HG03139 (cell line): Measurements from ENCODE around the gene SLC30A10.
"Not testable (repeated sequence)": the region's sequence is repeated elsewhere in the genome, so short reads cannot be mapped to it uniquely, and the experiment has no call there.

Source experiments
- ATAC-seq: cut with Tn5 transposase; IDR thresholded peaks from one replicate; pipeline ENCODE4 v1.9.1; 2021; ENCODE audit not compliant: unreplicated experiment

Gene SLC30A10

GRCh38 chr1:219927956-219928790, at the start of gene SLC30A10:
SLC30A10 (minus strand) TSS chr1:219928557; CDS start chr1:219928440, 117 bp downstream.
- no peak for ATAC-seq

- no peak for ATAC-seq
Measured at GRCh38 chr1:219973213-219973612, 44.9 kb upstream of the SLC30A10 start.

DNA sequence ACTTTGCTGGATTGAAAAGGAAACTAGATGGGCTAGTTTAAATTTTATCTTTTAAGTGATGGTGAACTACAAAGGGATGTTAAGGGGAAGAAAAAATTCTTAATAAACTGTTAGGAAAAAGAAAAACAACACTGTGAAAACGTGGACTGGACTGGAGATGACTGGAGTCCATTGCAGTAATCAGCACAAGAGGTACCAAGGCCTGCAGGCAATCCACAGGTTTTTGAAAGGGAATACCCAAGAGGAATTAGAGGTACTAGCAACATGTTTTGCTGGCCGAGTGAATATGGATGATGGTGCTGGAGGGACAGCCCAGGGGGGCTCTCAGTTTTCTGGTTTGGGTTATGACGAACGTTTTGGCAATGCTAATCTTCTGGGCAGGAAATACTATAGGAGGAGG, 39.0 kb upstream of the SLC30A10 start:
- ATAC-seq: no peak

GRCh38 chr1:219966071-219966349, 37.7 kb upstream of the SLC30A10 start:
- no peak for ATAC-seq

DNA sequence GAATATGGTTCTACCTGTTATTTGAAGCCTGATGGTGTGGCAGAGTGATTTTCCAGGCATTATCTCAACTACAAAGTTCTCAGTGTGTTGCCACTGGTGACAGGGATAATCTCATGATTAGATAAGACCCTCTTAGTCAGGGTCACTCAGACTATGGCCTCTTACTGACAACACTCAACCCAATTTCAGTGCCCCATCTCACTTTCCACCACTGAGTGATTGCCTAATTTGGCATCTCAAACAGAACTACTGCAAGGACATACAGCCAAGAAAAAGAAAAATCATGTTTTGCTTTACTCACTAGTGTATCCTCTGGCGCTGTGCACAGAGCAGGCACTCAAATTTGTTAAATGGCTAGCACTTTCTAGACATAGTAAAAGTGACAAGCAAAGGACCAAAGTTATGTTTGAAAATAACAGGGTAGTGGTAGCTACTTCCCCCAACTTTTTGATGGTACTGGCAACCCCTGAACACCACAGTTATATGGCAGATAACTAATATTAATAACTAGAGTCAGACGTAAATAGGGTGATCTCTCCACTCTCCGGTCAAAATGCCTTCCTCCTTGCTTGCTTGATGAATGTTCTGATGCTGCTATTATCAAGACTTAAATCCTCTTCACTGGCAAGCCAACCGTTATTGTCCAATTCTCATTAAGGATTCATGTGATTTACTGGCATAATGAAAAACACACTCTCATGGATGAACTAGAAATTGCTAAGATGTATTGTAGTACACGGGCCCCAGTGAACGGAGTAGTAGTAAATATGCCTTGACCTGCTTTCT, 37.1 kb upstream of the SLC30A10 start:
- no peak for ATAC-seq

GRCh38 chr1:219963432-219963831, 35.1 kb upstream of the SLC30A10 start:
- ATAC-seq: no peak

DNA sequence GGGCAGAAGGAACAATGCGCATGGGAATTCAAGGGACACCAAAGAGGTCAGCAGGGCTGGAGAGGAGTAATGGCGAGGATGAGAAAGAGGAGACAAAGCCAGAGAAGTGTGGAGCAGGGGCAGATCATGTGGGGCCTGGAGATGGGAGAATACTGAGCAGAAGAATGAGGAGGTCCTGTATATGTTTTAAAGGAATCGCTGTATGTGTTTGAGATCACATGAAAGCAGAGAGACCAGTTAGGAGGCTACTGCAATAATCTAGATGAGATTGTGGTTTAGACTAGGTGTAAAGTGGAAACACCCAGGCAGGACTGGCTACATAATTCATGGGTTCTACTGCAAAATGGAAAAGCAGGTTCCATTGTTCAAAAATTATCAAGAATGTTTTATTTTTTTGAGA, 33.3 kb upstream of the SLC30A10 start:
- ATAC-seq: no peak

- no peak for ATAC-seq
Measured at GRCh38 chr1:219959540-219960203, 31.3 kb upstream of the SLC30A10 start.

DNA sequence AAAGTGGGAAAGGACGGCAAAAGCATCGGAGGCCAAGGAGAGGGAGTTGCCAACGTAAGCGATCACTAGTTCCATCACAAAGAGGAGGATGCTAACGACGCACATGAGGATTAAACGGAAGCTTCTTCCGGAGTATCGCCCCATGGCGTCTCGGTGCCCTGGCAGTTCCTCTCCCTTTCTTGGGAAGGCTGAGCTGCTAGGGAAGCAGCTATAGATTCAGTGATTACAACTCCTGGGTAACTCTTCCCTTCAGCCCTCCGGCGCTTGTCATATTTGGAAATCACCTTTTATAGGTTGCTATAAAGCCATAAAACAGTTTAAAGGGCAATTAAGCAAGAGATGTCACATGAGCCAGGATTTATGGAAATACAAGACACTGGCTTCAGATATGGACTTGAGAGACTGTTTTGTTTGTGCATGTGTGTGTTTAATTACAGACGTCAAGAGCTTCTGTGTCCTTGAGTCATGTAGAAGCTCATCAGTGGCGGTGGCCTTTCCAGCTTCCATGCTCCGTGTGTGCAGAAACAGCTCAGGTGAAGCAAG, 30.6 kb upstream of the SLC30A10 start:
- no peak for ATAC-seq

DNA sequence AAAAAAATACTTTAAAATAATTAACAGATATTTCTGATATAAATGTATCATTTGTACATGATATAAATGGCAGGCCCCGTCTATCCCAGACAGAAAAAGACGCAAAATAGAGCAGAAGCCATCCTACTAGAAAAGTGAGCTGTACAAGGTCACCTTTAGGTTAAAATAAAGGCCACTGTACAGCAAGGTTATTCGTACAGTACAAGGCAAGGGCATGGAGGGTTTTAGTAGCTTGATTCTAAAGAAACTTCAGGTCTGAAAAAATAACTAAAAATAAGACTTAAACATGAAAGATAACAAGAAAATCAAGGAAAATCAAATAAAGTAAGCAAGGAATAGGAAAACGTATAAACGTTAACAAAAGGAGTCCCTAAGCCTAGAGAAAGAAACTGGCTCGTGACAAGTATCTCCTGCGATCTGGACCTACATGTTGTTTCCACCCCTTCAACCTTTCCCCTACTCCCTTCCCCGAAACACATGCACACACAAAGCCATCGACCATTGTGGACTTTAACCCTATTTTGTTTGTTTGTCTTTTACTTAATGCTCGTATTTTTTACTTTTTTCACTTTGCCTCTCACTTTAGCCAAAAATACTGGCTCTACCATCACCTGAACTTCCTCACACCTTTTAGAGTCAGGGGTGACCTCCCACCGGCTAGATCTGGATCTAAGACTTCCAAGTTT, 26.5 kb upstream of the SLC30A10 start:
- ATAC-seq: no peak

- no peak for ATAC-seq
Measured at GRCh38 chr1:219954052-219954451, 25.7 kb upstream of the SLC30A10 start.

DNA sequence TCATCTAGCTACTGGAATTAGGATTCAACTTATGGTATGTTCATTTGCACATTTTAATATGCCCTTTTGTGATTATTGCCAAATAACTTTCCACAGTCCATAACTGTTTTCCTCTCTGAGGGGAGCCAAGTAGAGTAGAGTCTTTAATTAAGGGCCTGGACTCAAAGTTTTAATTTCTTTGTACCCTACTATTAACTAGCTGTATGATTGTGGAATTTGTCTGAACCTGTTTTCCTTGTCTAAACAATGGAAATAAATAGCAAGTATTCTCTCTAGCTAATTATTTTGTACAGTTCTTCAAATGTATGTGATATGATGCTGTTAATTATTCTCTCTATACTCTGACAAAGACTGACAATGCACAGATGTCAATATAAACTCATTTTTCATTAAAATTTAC, 24.0 kb upstream of the SLC30A10 start:
- ATAC-seq: no peak

- not testable (repeated sequence) for ATAC-seq
Measured at GRCh38 chr1:219949227-219949626, 20.9 kb upstream of the SLC30A10 start.

DNA sequence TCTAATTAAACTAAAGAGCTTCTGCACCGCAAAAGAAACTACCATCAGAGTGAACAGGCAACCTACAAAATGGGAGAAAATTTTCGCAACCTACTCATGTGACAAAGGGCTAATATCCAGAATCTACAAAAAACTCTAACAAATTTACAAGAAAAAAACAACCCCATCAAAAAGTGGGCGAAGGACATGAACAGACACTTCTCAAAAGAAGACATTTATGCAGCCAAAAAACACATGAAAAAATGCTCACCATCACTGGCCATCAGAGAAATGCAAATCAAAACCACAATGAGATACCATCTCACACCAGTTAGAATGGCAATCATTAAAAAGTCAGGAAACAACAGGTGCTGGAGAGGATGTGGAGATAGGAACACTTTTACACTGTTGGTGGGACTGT, 20.4 kb upstream of the SLC30A10 start:
- ATAC-seq: not testable (repeated sequence)

GRCh38 chr1:219945795-219946194, 17.4 kb upstream of the SLC30A10 start:
- ATAC-seq: no peak

GRCh38 chr1:219941179-219942118, 13.1 kb upstream of the SLC30A10 start:
- no peak for ATAC-seq

DNA sequence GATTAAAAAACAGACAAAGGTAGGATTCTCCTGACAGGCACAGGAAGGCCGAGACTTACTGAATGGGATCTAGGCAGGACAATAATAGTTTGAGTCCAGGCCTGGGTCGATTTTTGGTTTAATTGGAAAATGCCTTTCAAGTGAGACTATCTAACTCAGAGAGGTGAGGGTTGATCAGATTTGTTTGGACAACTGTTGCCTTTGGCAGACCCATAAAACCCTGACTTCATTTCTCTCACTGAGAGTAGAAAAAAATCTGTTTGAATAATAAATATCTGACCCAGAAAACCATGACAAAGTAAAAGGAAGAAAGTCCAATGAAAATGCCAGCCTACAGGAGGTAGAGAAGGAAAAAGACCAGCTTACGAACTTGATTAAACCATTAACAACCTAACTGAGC, 12.3 kb upstream of the SLC30A10 start:
- ATAC-seq: no peak

- ATAC-seq: no peak
Measured at GRCh38 chr1:219938706-219939105, 10.3 kb upstream of the SLC30A10 start.

DNA sequence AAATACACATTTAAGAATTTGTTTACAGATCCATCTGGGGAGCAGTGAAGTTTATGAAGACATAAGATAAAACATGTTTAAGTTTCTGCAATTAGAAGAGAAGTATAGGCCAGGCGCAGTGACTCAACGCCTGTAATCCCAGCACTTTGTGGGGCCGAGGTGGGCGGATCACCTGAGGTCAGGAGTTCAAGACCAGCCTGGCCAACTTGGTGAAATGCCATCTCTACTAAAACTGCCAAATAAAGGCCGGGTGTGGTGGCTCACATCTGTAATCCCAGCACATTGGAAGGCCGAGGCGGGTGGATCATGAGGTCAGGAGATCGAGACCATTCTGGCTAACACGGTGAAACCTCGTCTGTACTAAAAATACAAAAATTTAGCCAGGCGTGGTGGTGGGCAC, 5.4 kb upstream of the SLC30A10 start:
- not testable (repeated sequence) for ATAC-seq

DNA sequence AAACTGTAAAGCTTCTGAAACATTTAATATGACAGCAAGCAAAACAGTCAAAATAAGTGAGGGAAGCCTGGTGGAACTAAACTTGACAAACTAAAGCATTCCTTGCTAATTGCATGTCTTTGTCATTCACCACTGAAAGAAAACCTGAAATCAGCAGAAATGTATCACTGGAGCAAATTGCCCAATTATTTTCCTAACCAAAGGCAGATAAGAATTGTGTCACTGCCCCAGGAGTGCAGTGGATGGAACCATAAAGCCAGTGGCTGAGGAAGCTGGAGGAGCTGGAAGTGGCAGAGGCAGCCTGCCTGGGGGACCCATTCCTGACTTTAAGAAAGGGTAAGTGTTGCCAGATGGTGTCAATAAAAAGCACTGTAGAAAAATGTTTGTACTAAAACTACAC, 2.7 kb upstream of the SLC30A10 start:
- no peak for ATAC-seq
